Measurements from ENCODE around the gene OPN1MW2.
"Not testable (repeated sequence)": the region's sequence is repeated elsewhere in the genome, so short reads cannot be mapped to it uniquely, and the experiment has no call there.

The OPN1MW2 gene

GRCh38 chrX:154219456-154219855 lies at the start of gene OPN1MW2:
TSS of gene OPN1MW2 (plus strand) at chrX:154219756. CDS start at chrX:154219816, 60 bp downstream.
- DNase-seq, result not testable (repeated sequence)

DNA sequence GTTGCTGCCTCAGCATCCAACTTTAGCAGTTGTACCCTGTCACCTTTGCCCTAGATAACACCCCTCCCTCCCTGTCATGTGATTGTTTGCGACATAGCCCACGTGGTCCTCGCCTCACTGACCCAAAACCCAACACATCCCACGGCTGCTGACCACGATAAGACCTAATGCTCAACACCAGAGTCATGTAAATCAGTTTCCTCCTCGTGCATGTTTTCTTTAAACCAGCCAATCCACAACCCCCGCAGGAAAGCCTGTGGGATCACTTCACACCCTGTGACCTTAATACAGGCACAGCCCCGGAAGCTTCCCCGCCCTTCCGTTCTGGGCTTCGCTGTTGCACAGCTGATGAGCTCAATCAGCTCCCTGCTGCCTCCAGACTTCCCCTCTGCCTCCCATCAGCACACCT lies 47.0 kb upstream of the OPN1MW2 start:
- DNase-seq, result not testable (repeated sequence)

DNA sequence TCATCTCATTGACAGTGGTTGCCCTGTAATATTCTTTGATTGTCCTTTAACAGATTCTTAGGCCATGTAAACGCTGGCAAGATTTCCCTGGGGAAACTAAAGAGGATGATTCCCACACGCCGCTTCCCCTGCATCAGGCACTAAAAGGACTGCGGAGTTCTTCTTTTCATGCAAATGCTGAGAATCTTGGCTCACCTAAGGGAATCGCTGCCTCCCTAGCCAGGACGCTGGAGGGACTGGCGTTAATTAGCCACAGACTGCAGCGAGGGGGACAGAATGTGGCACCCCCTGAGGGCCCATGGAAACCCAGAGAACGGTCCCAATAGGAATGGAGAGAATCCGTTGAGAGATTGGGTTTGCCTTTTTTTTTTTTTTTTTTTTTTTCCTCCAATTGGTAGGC lies 45.2 kb upstream of the OPN1MW2 start:
- not testable (repeated sequence) for DNase-seq

- not testable (repeated sequence) for DNase-seq
Measured at GRCh38 chrX:154182296-154182695, 37.3 kb upstream of the OPN1MW2 start, which contains the start of gene OPN1MW. TSS of gene OPN1MW (plus strand) at chrX:154182596. CDS start at chrX:154182678, 82 bp downstream.

- not testable (repeated sequence) for DNase-seq
Measured at GRCh38 chrX:154183794-154184193, 35.8 kb upstream of the OPN1MW2 start.

DNA sequence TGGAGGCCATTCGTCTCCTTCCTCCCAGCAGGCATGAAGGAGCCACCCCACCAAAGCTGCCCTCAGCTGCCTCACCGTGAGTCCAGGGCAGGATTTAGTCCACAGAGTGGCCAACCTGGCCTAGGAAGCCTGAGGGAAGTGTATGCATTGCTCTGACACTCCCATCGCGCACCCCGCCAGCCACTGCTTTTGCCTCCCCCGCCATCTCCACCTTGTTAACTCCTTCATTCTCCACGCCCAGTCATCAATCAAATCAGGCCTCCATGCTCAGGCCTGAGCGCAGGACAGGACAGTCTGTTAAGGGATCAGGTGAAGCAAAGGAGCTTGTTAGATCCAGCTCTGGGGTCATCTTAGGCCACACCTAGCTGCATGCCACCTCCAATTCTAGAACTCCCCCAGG lies 26.7 kb upstream of the OPN1MW2 start:
- DNase-seq, result not testable (repeated sequence)

- not testable (repeated sequence) for DNase-seq
Measured at GRCh38 chrX:154194316-154194715, 25.2 kb upstream of the OPN1MW2 start.

- not testable (repeated sequence) for DNase-seq
Measured at GRCh38 chrX:154196466-154196865, 23.1 kb upstream of the OPN1MW2 start.

- DNase-seq, result not testable (repeated sequence)
Measured at GRCh38 chrX:154209670-154210418, 9.7 kb upstream of the OPN1MW2 start.

DNA sequence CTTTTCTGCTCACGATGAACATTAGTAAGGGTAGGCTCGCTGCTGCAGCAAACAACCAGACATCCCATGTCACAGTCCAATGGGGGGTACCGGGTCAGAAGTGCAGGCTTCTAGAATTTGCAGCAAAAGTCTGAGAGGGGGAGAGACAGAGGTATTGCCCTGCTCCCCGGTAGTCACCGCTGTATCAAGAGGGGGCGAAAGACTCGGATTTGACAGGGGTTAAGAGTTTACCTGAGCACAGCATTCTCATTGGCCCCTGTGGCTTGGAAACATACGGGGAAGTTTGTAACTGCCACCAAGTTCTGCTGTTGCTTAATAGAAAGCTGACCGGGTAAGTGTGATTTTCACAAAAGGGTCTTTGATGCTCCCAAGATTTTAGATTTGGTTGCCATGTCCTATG lies 8.5 kb upstream of the OPN1MW2 start:
- not testable (repeated sequence) for DNase-seq

GRCh38 chrX:154211499-154211898 lies 8.1 kb upstream of the OPN1MW2 start:
- DNase-seq, result not testable (repeated sequence)

- not testable (repeated sequence) for DNase-seq
Measured at GRCh38 chrX:154225292-154225691, 5.7 kb downstream of the OPN1MW2 start.

DNA sequence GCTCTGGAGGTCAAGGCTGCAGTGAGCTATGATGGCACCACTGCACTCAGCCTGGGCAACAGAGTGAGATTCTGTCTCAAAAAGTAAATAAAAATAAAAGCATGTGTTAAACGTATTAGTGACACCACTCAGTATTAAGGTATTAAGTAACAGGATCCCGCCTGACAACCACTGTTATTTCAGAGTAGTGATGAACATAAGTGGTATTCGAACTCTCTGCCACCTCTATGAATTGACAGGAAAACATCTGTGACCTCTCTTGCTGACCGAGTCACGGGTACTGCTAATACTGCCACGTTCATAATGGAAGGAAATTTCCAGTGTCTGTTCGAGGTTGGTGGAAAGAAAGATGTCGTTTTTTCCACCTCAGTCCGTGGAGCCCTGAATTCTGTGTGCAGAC lies 7.2 kb downstream of the OPN1MW2 start:
- not testable (repeated sequence) for DNase-seq

- DNase-seq, result not testable (repeated sequence)
Measured at GRCh38 chrX:154231443-154231842, 11.9 kb downstream of the OPN1MW2 start.

- DNase-seq, result not testable (repeated sequence)
Measured at GRCh38 chrX:154233620-154234019, 14.1 kb downstream of the OPN1MW2 start.

GRCh38 chrX:154238939-154239559 lies 19.5 kb downstream of the OPN1MW2 start:
- DNase-seq, result not testable (repeated sequence)

GRCh38 chrX:154239982-154240503 lies 20.5 kb downstream of the OPN1MW2 start:
- DNase-seq, result not testable (repeated sequence)

- not testable (repeated sequence) for DNase-seq
Measured at GRCh38 chrX:154247377-154248045, 28.0 kb downstream of the OPN1MW2 start.

- not testable (repeated sequence) for DNase-seq
Measured at GRCh38 chrX:154248076-154248475, 28.5 kb downstream of the OPN1MW2 start.

- DNase-seq, result not testable (repeated sequence)
Measured at GRCh38 chrX:154257282-154257681, 37.7 kb downstream of the OPN1MW2 start, which contains the start of gene OPN1MW3. TSS of gene OPN1MW3 (plus strand) at chrX:154257582. CDS start at chrX:154257620, 38 bp downstream.

DNA sequence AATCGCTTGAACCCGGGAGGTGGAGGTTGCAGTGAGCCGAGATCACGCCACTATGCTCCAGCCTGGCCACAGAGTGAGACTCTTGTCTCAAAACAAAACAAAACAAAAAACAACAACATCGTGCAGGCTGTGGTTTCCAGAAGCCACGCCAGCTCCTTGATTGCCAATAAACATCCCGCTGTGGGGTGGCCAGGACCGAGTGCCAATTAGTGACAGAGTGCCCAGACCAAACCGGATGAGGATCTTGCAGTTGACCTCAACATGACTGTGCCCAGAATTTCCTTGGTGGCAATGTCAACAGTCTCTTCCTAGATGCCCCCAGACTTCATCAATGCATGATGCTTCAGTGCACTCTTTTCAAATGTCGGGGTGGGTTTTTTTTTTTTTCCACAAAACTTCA lies 39.2 kb downstream of the OPN1MW2 start:
- not testable (repeated sequence) for DNase-seq

GRCh38 chrX:154263072-154263471 lies 43.5 kb downstream of the OPN1MW2 start:
- DNase-seq, result not testable (repeated sequence)

DNA sequence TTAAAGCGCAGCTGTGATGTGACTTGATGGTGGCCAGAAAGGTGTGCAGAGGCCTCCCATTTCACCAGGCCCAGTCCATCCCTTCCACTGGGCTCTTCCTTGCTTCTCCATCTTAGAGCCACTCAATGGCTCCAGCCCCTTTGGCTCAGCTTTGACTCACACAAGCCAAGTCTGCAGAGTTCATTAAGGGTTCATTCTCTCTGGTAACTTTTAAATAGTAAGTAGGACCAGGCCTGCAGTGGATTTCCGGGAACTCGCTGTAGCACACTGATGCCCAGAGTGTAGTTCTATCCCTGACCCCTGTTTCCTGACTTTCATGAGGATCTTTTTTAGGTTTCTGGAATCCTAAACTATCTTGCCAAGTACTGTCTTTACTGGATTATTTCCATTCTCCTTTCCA lies 49.7 kb downstream of the OPN1MW2 start:
- not testable (repeated sequence) for DNase-seq

Measured in activated CD8-positive, alpha-beta memory T cell treated with anti-CD3 and anti-CD28 coated beads, Interleukin-2, amount 50 U/mL, for 48 hours (primary cell).